Right lobe of liver (tissue), 4 donors: ENCODE measurements around the gene NDUFA13.

Source experiments
- CTCF ChIP-seq, 4 donors: fragments of 200-600 bp in 3 of 4; fragments of 450-650 bp in 1 of 4; IDR thresholded peaks; one replicate each; pipeline versions ENCODE4 v1.5.1 to v1.8.0; 2016 to 2022; ENCODE audit warnings: antibody characterized with exemption in 4 of 4, mild to moderate bottlenecking in 2 of 4
- POLR2A ChIP-seq: fragments of 450-650 bp; IDR thresholded peaks from one replicate; pipeline ENCODE4 v1.6.1; 2017; ENCODE audit warnings: antibody characterized with exemption, mild to moderate bottlenecking
- donor health status: DM: no; HTN: no; CAD: no.
- donor health status: DM: no; HTN: no; CAD: no.
- donor health status: DM: no; HTN: yes; CAD: no.

GRCh38 chr19:19547674-19548336, 31.8 kb downstream of the NDUFA13 start:
- TF ChIP-seq POLR2A (no peak), CTCF (IDR thresholded peaks at IDR 0.05) (no peak)
